Measurements from ENCODE around the gene RIMBP2. TPM values are rescaled to one million over a fixed set of nuclear protein-coding genes. Genes with fewer than 3 reads are reported as not detected.

Gene RIMBP2
- total RNA-seq, 1 donor from 2014 or later: not detected

- peaks cover 11% of the 10 kb centered on the region for H3K9me3 ChIP-seq (replicated peaks)
- DNase-seq: no peak
- peaks cover 84% of the 10 kb centered on the region for H3K27me3 ChIP-seq (ENCODE audit: low read depth)
- TF ChIP-seq, protein P1, sequence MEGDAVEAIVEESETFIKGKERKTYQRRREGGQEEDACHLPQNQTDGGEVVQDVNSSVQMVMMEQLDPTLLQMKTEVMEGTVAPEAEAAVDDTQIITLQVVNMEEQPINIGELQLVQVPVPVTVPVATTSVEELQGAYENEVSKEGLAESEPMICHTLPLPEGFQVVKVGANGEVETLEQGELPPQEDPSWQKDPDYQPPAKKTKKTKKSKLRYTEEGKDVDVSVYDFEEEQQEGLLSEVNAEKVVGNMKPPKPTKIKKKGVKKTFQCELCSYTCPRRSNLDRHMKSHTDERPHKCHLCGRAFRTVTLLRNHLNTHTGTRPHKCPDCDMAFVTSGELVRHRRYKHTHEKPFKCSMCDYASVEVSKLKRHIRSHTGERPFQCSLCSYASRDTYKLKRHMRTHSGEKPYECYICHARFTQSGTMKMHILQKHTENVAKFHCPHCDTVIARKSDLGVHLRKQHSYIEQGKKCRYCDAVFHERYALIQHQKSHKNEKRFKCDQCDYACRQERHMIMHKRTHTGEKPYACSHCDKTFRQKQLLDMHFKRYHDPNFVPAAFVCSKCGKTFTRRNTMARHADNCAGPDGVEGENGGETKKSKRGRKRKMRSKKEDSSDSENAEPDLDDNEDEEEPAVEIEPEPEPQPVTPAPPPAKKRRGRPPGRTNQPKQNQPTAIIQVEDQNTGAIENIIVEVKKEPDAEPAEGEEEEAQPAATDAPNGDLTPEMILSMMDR (IDR thresholded peaks at IDR 0.05; ENCODE audit: borderline replicate concordance): no peak
- intact Hi-C loops (cut with micrococcal nuclease): no loop called here
- no peaks in the 10 kb centered on the region for H3K4me1 ChIP-seq
- H3K4me3 ChIP-seq: no peak overlapping the region
- H3K27ac ChIP-seq (replicated peaks): no peak overlapping the region
- H3K36me3 ChIP-seq: no peaks in the 10 kb centered on the region
Observed at GRCh38 chr12:130633771-130634170, 82.3 kb downstream of the RIMBP2 start.

GRCh38 chr12:130632642-130633041 lies 83.5 kb downstream of the RIMBP2 start:
- no peak for DNase-seq
- Histone ChIP-seq H3K27ac (replicated peaks) (no peak overlapping the region), H3K4me1 (no peaks in the 10 kb centered on the region), H3K4me3 (no peak overlapping the region), H3K9me3 (replicated peaks) (peaks cover 11% of the 10 kb centered on the region), H3K36me3 (no peaks in the 10 kb centered on the region), H3K27me3 (ENCODE audit: low read depth) (peaks cover 89% of the 10 kb centered on the region)
- intact Hi-C loops (cut with micrococcal nuclease): no loop called here
- TF ChIP-seq, protein P1 (IDR thresholded peaks at IDR 0.05; ENCODE audit: borderline replicate concordance): no peak

GRCh38 chr12:130628304-130628703 lies 87.8 kb downstream of the RIMBP2 start:
- DNase-seq: no peak
- H3K9me3 ChIP-seq (replicated peaks): peaks cover 21% of the 10 kb centered on the region
- TF ChIP-seq, protein P1 (IDR thresholded peaks at IDR 0.05; ENCODE audit: borderline replicate concordance): no peak

GRCh38 chr12:130627175-130627574 lies 88.9 kb downstream of the RIMBP2 start:
- intact Hi-C loops (cut with micrococcal nuclease): no loop called here
- Histone ChIP-seq H3K27ac (replicated peaks) (no peak overlapping the region), H3K36me3 (no peaks in the 10 kb centered on the region), H3K9me3 (replicated peaks) (peaks cover 32% of the 10 kb centered on the region), H3K4me1 (no peaks in the 10 kb centered on the region), H3K27me3 (ENCODE audit: low read depth) (peaks cover 44% of the 10 kb centered on the region), H3K4me3 (no peak overlapping the region)
- no peak for DNase-seq
- TF ChIP-seq, protein P1 (IDR thresholded peaks at IDR 0.05; ENCODE audit: borderline replicate concordance): no peak

More at GRCh38 chr12:130628304-130628703, 87.8 kb downstream of the RIMBP2 start:
- no peak overlapping the region for H3K27ac ChIP-seq (replicated peaks)
- intact Hi-C loops (cut with micrococcal nuclease): no loop called here
- H3K4me1 ChIP-seq: no peaks in the 10 kb centered on the region
- no peak overlapping the region for H3K4me3 ChIP-seq
- no peaks in the 10 kb centered on the region for H3K36me3 ChIP-seq
- H3K27me3 ChIP-seq (ENCODE audit: low read depth): peaks cover 52% of the 10 kb centered on the region

DNA sequence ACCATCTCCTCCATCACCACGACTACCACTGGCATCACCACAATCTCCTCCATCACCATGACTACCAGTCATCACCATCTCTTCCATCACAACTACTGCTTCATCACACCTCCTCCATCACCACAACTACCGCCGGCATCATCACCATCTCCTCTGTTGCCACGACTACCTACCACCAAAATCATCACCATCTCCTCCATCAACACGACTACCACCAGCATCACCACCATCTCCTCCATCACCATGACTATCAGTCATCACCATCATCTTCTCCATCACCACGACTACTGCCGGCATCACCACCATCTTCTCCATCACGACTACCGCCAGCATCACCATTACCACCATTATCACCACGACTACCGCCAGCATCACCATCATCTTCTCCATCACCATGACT lies 89.5 kb downstream of the RIMBP2 start:
- H3K36me3 ChIP-seq: no peaks in the 10 kb centered on the region
- TF ChIP-seq, protein P1 (IDR thresholded peaks at IDR 0.05; ENCODE audit: borderline replicate concordance): no peak
- peaks cover 37% of the 10 kb centered on the region for H3K9me3 ChIP-seq (replicated peaks)
- intact Hi-C loops (cut with micrococcal nuclease): no loop called here
- H3K4me3 ChIP-seq: no peak overlapping the region
- peaks cover 38% of the 10 kb centered on the region for H3K27me3 ChIP-seq (ENCODE audit: low read depth)
- no peak for DNase-seq
- H3K27ac ChIP-seq (replicated peaks): no peak overlapping the region
- H3K4me1 ChIP-seq: no peaks in the 10 kb centered on the region

Data from left ventricle myocardium inferior (tissue), 1 donor.